ENCODE data around the gene CSNK1G3.

CSNK1G3 gene

GRCh38 chr5:123514615-123515355, 2.8 kb downstream of the CSNK1G3 start:
- no peak for DNase-seq

- no peak for DNase-seq
Observed at GRCh38 chr5:123515904-123516303, 3.9 kb downstream of the CSNK1G3 start.

- no peak for DNase-seq
Observed at GRCh38 chr5:123517476-123517875, 5.5 kb downstream of the CSNK1G3 start.

GRCh38 chr5:123518111-123518510, 6.1 kb downstream of the CSNK1G3 start:
- no peak for DNase-seq

- no peak for DNase-seq
Observed at GRCh38 chr5:123520677-123521247, 8.8 kb downstream of the CSNK1G3 start.

- DNase-seq: no peak
Observed at GRCh38 chr5:123524146-123524545, 12.2 kb downstream of the CSNK1G3 start.

- DNase-seq: no peak
Observed at GRCh38 chr5:123527190-123527589, 15.2 kb downstream of the CSNK1G3 start.

GRCh38 chr5:123528065-123528464, 16.1 kb downstream of the CSNK1G3 start:
- no peak for DNase-seq

- no peak for DNase-seq
Observed at GRCh38 chr5:123528878-123529277, 16.9 kb downstream of the CSNK1G3 start.

GRCh38 chr5:123530728-123531127, 18.8 kb downstream of the CSNK1G3 start:
- no peak for DNase-seq

GRCh38 chr5:123535648-123536047, 23.7 kb downstream of the CSNK1G3 start:
- DNase-seq: no peak

- DNase-seq: no peak
Observed at GRCh38 chr5:123537256-123537655, 25.3 kb downstream of the CSNK1G3 start.

GRCh38 chr5:123537845-123538244, 25.9 kb downstream of the CSNK1G3 start:
- no peak for DNase-seq

GRCh38 chr5:123538670-123539459, 26.9 kb downstream of the CSNK1G3 start:
- DNase-seq: no peak

GRCh38 chr5:123540534-123540933, 28.6 kb downstream of the CSNK1G3 start:
- DNase-seq: no peak

GRCh38 chr5:123543438-123543837, 31.5 kb downstream of the CSNK1G3 start:
- no peak for DNase-seq

- DNase-seq: no peak
Observed at GRCh38 chr5:123545506-123545905, 33.5 kb downstream of the CSNK1G3 start.

GRCh38 chr5:123546657-123547056, 34.7 kb downstream of the CSNK1G3 start:
- no peak for DNase-seq

- peak; percentile 33 for DNase-seq
Observed at GRCh38 chr5:123549256-123549904, 37.4 kb downstream of the CSNK1G3 start.

- no peak for DNase-seq
Observed at GRCh38 chr5:123554601-123555000, 42.6 kb downstream of the CSNK1G3 start.

GRCh38 chr5:123557907-123558306, 45.9 kb downstream of the CSNK1G3 start:
- DNase-seq: no peak

- no peak for DNase-seq
Observed at GRCh38 chr5:123558762-123559433, 46.9 kb downstream of the CSNK1G3 start.

GRCh38 chr5:123559434-123559775, 47.4 kb downstream of the CSNK1G3 start:
- DNase-seq: no peak

Measured in T-helper 9 cell (primary cell).